Left lung (tissue), 10 donors: ENCODE measurements around the gene ANKMY1. TPM values are rescaled to one million over a fixed set of nuclear protein-coding genes. Genes with fewer than 3 reads are reported as not detected.
A peak's percentile ranks its signal among the peaks of the same experiment; 100 is the strongest.

Experiments used
- ATAC-seq: fragments of 200-7000 bp; cut with Tn5 transposase; one replicate; pipeline ENCODE4 v1.9.1; 2020; ENCODE audit warnings: moderate library complexity
- DNase-seq, 4 donors: peaks; one replicate each; pipeline ENCODE4 v3.0.0-alpha.2; 2013 to 2020
- H3K27ac ChIP-seq, 2 donors: fragments of 200-600 bp; sonication (generic) in 1 of 2; one replicate each; pipeline versions ENCODE4 v1.5.0 to v1.8.0; 2020 to 2021
- H3K27me3 ChIP-seq, 2 donors: fragments of 200-600 bp; sonication (generic) in 1 of 2; one replicate each; pipeline versions ENCODE4 v1.5.0 to v1.8.0; 2020 to 2021
- H3K36me3 ChIP-seq, 2 donors: fragments of 200-600 bp; sonication (generic) in 1 of 2; one replicate each; pipeline versions ENCODE4 v1.5.0 to v1.8.0; 2020 to 2021
- H3K4me1 ChIP-seq, 2 donors: fragments of 200-600 bp; one replicate each; pipeline ENCODE4 v1.8.0; 2021
- H3K4me3 ChIP-seq, 2 donors: fragments of 200-600 bp; sonication (generic) in 1 of 2; one replicate each; pipeline versions ENCODE4 v1.5.0 to v1.8.0; 2020 to 2021; ENCODE audit warnings: mild to moderate bottlenecking in 1 of 2
- H3K9me3 ChIP-seq, 2 donors: fragments of 200-600 bp; sonication (generic) in 1 of 2; one replicate each; pipeline versions ENCODE4 v1.5.0 to v1.8.0; 2020 to 2021
- intact Hi-C, 2 donors: fragments of 100-400 bp; cut with DNase I; formaldehyde crosslinking; loops; one replicate each; pipeline versions ENCODE4 v1.11.2 to v1.14.2; 2022
- polyA plus RNA-seq, 6 donors: library from polyadenylated mRNA; unstranded; fragments of 120-200 nt; gene quantifications; one replicate each; pipeline ENCODE4 v1.2.1, GENCODE V29; 2013; ENCODE audit not compliant: insufficient read length in 6 of 6
- total RNA-seq, 2 donors: library from RNA; stranded (reverse); fragmentation: NEBNext Ultra II Directional; extraction: Animal tissue kit (Norgen Biotek cat#: 25700); gene quantifications; one replicate each; pipeline ENCODE4 v1.2.1, GENCODE V29; 2021
- TF ChIP-seq, protein P1 (sequence below), 2 donors: fragments of 200-600 bp; sonication (generic) in 1 of 2; IDR thresholded peaks; one replicate each; pipeline versions ENCODE4 v1.5.0 to v1.8.0; 2021; ENCODE audit warnings: antibody characterized with exemption in 2 of 2
- donor health status: DM: no; HTN: yes; CAD: no.
- donor health status: DM: no; HTN: no; CAD: no.

The ANKMY1 gene
- total and polyA plus RNA-seq, 8 donors: 11.8 to 20.1 (median 15.1) TPM

DNA sequence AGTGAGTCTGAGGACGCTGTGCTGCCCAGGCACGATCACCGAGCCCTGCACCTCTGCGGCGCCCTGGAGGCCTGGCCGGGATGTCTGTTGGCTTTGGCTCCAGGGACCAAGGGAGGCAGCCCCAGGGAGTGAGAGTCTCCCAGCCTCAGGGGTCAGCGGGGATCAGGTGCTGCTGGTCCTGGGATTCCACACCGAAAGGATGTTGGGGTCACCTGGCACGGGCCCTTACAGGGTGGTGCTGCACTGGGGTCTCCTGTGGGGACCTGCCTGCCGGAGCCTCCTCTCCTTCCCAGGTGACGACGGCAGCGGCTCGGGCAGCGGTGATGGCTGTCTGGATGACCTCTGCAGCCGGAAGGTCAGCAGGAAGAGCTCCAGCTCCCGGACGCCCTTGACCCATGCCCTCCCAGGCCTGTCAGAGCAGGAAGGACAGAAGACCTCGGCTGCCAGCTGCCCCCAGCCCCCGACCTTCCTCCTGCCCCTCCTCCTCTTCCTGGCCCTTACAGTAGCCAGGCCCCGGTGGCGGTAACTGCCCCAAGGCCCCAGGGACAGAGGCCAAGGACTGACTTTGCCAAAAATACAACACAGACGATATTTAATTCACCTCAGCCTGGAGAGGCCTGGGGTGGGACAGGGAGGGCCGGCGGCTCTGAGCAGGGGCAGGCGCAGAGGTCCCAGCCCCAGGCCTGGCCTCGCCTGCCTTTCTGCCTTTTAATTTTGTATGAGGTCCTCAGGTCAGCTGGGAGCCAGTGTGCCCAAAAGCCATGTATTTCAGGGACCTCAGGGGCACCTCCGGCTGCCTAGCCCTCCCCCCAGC lies 91.8 kb downstream of the ANKMY1 start:
- H3K36me3 ChIP-seq: peaks cover 0 to 4% of the 10 kb centered on the region in 2 donors
- intact Hi-C loops: no loop called here
- H3K4me3 ChIP-seq: no peak overlapping the region
- no peaks in the 10 kb centered on the region for H3K4me1 ChIP-seq
- no peak overlapping the region for H3K27ac ChIP-seq
- H3K9me3 ChIP-seq: no peaks in the 10 kb centered on the region
- DNase-seq (peak in 2 of 4 donors; percentile 24 to 70), ATAC-seq (no peak)
- TF ChIP-seq, protein P1, sequence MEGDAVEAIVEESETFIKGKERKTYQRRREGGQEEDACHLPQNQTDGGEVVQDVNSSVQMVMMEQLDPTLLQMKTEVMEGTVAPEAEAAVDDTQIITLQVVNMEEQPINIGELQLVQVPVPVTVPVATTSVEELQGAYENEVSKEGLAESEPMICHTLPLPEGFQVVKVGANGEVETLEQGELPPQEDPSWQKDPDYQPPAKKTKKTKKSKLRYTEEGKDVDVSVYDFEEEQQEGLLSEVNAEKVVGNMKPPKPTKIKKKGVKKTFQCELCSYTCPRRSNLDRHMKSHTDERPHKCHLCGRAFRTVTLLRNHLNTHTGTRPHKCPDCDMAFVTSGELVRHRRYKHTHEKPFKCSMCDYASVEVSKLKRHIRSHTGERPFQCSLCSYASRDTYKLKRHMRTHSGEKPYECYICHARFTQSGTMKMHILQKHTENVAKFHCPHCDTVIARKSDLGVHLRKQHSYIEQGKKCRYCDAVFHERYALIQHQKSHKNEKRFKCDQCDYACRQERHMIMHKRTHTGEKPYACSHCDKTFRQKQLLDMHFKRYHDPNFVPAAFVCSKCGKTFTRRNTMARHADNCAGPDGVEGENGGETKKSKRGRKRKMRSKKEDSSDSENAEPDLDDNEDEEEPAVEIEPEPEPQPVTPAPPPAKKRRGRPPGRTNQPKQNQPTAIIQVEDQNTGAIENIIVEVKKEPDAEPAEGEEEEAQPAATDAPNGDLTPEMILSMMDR (IDR thresholded peaks at IDR 0.05): no peak
- no peaks in the 10 kb centered on the region for H3K27me3 ChIP-seq

DNA sequence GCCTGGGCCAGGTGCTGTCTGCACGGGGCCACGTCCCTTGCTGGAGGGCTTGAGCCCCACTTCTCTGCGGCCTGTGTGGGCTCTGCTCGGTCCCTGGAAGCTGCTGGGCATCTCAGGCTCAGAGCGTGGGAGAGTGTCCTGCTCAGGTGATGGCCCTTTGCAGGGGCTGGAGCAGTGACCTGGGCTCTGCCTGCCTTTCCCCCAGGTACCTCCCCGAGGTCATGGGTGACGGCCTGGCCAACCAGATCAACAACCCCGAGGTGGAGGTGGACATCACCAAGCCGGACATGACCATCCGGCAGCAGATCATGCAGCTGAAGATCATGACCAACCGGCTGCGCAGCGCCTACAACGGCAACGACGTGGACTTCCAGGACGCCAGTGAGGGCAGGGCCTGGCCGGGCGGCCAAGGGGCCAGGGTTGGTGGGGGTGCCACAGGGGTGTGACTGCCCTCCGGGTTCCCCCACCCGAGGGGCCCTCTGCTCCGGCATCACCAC lies 92.5 kb downstream of the ANKMY1 start:
- no peaks in the 10 kb centered on the region for H3K4me1 ChIP-seq
- TF ChIP-seq, protein P1 (IDR thresholded peaks at IDR 0.05): no peak
- H3K4me3 ChIP-seq: no peak overlapping the region
- DNase-seq: peak in 2 of 4 donors; percentile 27 to 79
- intact Hi-C loops: no loop called here
- H3K9me3 ChIP-seq: no peaks in the 10 kb centered on the region
- H3K27ac ChIP-seq: no peak overlapping the region
- no peak for ATAC-seq
- peaks cover 0 to 4% of the 10 kb centered on the region in 2 donors for H3K36me3 ChIP-seq
- H3K27me3 ChIP-seq: no peaks in the 10 kb centered on the region

DNA sequence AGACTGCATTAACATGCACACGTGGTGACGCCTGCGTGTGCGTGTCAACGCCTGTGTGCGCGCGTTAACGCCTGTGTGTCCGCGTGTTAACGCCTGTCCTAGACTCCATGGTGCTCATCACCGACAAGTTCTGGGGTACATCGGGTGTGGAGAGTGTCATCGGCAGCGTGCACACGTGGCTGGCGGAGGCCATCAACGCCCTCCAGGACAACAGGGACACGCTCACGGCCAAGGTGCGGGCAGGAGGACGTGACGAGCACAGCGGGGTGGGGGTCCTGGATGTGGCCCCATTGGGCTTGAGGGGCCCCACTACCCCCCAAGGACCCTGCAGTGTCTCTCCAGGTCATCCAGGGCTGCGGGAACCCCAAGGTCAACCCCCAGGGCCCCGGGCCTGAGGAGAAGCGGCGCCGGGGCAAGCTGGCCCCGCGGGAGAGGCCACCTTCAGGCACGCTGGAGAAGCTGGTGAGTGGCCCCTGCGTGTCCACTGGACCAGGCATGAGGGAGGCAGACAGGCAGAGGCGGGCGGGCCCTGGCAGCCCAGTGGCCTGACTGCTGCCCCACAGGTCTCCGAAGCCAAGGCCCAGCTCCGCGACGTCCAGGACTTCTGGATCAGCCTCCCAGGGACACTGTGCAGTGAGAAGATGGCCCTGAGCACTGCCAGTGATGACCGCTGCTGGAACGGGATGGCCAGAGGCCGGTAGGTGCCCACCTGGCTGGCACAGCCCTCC lies 93.1 kb downstream of the ANKMY1 start:
- DNase-seq (peak in 2 of 4 donors; percentile 17 to 70), ATAC-seq (no peak)
- TF ChIP-seq, protein P1 (IDR thresholded peaks at IDR 0.05): no peak
- no peaks in the 10 kb centered on the region for H3K9me3 ChIP-seq
- no peak overlapping the region for H3K27ac ChIP-seq
- intact Hi-C loops: no loop called here
- H3K36me3 ChIP-seq: peaks cover 0 to 4% of the 10 kb centered on the region in 2 donors
- H3K4me3 ChIP-seq: no peak overlapping the region
- no peaks in the 10 kb centered on the region for H3K4me1 ChIP-seq
- H3K27me3 ChIP-seq: peaks cover 0 to 4% of the 10 kb centered on the region in 2 donors

DNA sequence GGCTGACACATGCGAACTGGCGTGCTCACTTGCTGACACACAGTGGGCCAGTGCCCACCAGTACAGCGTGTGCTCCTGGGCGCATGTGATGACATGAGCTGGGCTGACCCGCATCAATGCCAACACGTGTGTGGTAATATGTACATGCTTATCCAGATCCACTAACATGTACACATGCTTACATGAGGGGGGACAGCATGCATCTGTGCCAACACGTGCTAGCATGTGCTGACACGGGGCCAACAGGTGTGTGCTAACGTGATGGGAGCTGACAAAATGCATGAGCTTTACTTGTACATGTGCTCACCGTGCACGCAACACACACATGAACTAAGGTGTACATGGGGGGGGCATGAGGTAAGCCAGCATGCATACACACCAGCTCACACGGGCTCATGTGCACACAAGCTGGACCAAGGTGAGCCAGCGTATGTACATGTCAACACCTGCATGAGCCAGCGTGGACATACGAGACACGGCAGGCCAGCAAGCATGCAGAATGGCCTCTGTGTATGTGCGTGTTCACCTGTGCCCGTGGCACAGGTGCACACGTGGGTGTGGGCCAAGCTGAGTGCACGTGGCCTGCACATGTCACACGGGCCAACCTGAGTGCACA lies 93.8 kb downstream of the ANKMY1 start:
- Histone ChIP-seq H3K4me3 (no peak overlapping the region), H3K9me3 (no peaks in the 10 kb centered on the region), H3K4me1 (no peaks in the 10 kb centered on the region), H3K27me3 (peaks cover 0 to 9% of the 10 kb centered on the region in 2 donors), H3K27ac (no peak overlapping the region), H3K36me3 (peaks cover 0 to 4% of the 10 kb centered on the region in 2 donors)
- TF ChIP-seq, protein P1 (IDR thresholded peaks at IDR 0.05): no peak
- DNase-seq (peak in 1 of 4 donors; percentile 24), ATAC-seq (no peak)
- intact Hi-C loops: no loop called here
